SK-N-SH treated with all-trans-retinoic acid at 6 μM for 48 hours (cell line): ENCODE measurements around the gene PPME1.

Experiments used
- ATAC-seq: fragments of 200-7000 bp; cut with Tn5 transposase; 3 replicates; pipeline ENCODE4 v1.9.1; 2020; ENCODE audit warnings: mild to moderate bottlenecking, moderate library complexity
- CSDC2 ChIP-seq: fragments of 250-450 bp; sonication (Bioruptor Pico); IDR thresholded peaks from 2 replicates; pipeline ENCODE4 v1.5.0; 2020; ENCODE audit warnings: mild to moderate bottlenecking, moderate library complexity
- ESRRG ChIP-seq: fragments of 250-450 bp; sonication (Bioruptor Pico); IDR thresholded peaks from 2 replicates; pipeline ENCODE4 v1.6.1; 2021; ENCODE audit warnings: mild to moderate bottlenecking
- GLIS3 ChIP-seq: fragments of 250-450 bp; sonication (Bioruptor Pico); IDR thresholded peaks from 2 replicates; pipeline ENCODE4 v1.5.0; 2020; ENCODE audit warnings: mild to moderate bottlenecking, moderate library complexity
- ISL1 ChIP-seq: fragments of 250-450 bp; sonication (Bioruptor Pico); IDR thresholded peaks from 2 replicates; pipeline ENCODE4 v2.1.2; 2022; ENCODE audit warnings: mild to moderate bottlenecking, moderate library complexity
- PPARA ChIP-seq: fragments of 250-450 bp; sonication (Bioruptor Pico); IDR thresholded peaks from 2 replicates; pipeline ENCODE4 v1.5.0; 2020; ENCODE audit warnings: mild to moderate bottlenecking, borderline replicate concordance
- RARB ChIP-seq: fragments of 250-450 bp; sonication (Bioruptor Pico); IDR thresholded peaks from 2 replicates; pipeline ENCODE4 v1.8.0; 2021; ENCODE audit warnings: mild to moderate bottlenecking, moderate library complexity
- TCF4 ChIP-seq: fragments of 250-450 bp; sonication (Bioruptor Pico); IDR thresholded peaks from 2 replicates; pipeline ENCODE4 v1.8.0; 2021; ENCODE audit warnings: mild to moderate bottlenecking, moderate library complexity, borderline replicate concordance
- TOX ChIP-seq: fragments of 250-450 bp; sonication (Bioruptor Pico); IDR thresholded peaks from 2 replicates; pipeline ENCODE4 v1.8.0; 2021; ENCODE audit warnings: mild to moderate bottlenecking, moderate library complexity, borderline replicate concordance
- ZC3H10 ChIP-seq: fragments of 250-450 bp; sonication (Bioruptor Pico); IDR thresholded peaks from 2 replicates; pipeline ENCODE4 v1.5.1; 2021; ENCODE audit warnings: mild to moderate bottlenecking, moderate library complexity
- ZFP3 ChIP-seq: fragments of 250-450 bp; sonication (Bioruptor Pico); IDR thresholded peaks from 2 replicates; pipeline ENCODE4 v1.5.0; 2020; ENCODE audit warnings: mild to moderate bottlenecking, moderate library complexity
- ZFP30 ChIP-seq: fragments of 450-650 bp; formaldehyde crosslinking; IDR thresholded peaks from 2 replicates; pipeline ENCODE4 v1.5.0; 2022; ENCODE audit warnings: mild to moderate bottlenecking, moderate library complexity
- ZNF565 ChIP-seq: fragments of 450-650 bp; formaldehyde crosslinking; conservative IDR thresholded peaks from 2 replicates; pipeline ENCODE4 v1.5.0; 2020; ENCODE audit warnings: low read depth, mild to moderate bottlenecking, moderate library complexity
- ZNF8 ChIP-seq: fragments of 450-650 bp; formaldehyde crosslinking; IDR thresholded peaks from 2 replicates; pipeline ENCODE4 v1.5.0; 2020; ENCODE audit warnings: mild to moderate bottlenecking, moderate library complexity
- TF ChIP-seq, protein P1 (sequence below): fragments of 250-450 bp; sonication (Bioruptor Pico); IDR thresholded peaks from 2 replicates; pipeline ENCODE4 v1.8.0; 2021; ENCODE audit warnings: low read depth, mild to moderate bottlenecking, moderate library complexity, borderline replicate concordance
- TF ChIP-seq, protein P2 (sequence below): fragments of 250-450 bp; sonication (Bioruptor Pico); IDR thresholded peaks from 2 replicates; pipeline ENCODE4 v1.5.0; 2020; ENCODE audit warnings: mild to moderate bottlenecking, moderate library complexity
- TF ChIP-seq, protein P3 (sequence below): fragments of 250-450 bp; sonication (Bioruptor Pico); IDR thresholded peaks from 2 replicates; pipeline ENCODE4 v1.5.1; 2021; ENCODE audit warnings: mild to moderate bottlenecking, moderate library complexity
- TF ChIP-seq, protein P4 (sequence below): fragments of 250-450 bp; sonication (Bioruptor Pico); IDR thresholded peaks from 2 replicates; pipeline ENCODE4 v1.5.1; 2020; ENCODE audit warnings: low read depth, mild to moderate bottlenecking, moderate library complexity
- TF ChIP-seq, protein P5 (sequence below): fragments of 250-450 bp; sonication (Bioruptor Pico); IDR thresholded peaks from 2 replicates; pipeline ENCODE4 v1.8.0; 2020; ENCODE audit warnings: mild to moderate bottlenecking, moderate library complexity, borderline replicate concordance

The PPME1 gene

DNA sequence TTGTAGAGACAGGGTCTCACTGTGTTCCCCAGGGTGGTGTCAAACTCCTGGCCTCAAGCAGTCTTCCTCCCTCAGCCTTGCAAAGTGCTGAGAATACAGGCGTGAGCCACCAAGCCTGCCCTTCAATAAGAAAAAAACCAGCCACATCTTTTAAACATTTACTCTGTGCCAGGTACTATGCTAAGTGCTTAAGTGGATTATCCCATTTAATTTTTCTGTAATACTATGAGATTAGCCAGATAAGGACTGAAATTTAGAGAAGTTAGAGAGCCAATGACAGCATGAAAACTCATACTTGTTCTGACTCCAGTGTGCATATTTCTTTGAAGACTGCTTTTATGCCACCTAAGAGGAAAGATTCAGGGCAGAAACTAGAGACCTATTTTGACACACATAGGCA, 35.7 kb downstream of the PPME1 start (continued):
- TF ChIP-seq TOX (CRISPR knock-in tag), result no peak

DNA sequence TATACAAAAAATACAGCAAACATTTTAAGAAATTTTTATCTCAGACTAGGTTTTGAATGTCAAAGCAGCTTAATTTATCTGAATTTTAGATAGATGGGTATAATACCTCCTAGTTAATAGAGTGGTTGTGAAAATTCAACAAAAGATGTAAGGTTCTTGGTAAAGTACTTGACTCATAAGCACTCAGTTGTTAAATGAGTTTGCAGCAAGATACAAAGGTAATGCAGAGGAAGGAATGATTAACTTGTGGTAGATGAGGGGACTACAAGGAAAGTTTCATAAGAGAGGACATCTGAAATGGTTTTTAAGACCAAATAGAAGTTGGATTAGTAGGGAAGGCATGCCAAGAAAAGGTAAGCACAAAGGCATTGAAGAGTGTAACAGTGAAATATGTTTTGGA, 37.4 kb downstream of the PPME1 start:
- TF ChIP-seq, protein P1, sequence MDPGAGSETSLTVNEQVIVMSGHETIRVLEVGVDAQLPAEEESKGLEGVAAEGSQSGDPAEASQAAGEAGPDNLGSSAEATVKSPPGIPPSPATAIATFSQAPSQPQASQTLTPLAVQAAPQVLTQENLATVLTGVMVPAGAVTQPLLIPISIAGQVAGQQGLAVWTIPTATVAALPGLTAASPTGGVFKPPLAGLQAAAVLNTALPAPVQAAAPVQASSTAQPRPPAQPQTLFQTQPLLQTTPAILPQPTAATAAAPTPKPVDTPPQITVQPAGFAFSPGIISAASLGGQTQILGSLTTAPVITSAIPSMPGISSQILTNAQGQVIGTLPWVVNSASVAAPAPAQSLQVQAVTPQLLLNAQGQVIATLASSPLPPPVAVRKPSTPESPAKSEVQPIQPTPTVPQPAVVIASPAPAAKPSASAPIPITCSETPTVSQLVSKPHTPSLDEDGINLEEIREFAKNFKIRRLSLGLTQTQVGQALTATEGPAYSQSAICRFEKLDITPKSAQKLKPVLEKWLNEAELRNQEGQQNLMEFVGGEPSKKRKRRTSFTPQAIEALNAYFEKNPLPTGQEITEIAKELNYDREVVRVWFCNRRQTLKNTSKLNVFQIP (CRISPR knock-in tag), result no peak
- TF ChIP-seq GLIS3 (CRISPR knock-in tag) (no peak), PPARA (CRISPR knock-in tag) (no peak), CSDC2 (CRISPR knock-in tag) (no peak), TOX (CRISPR knock-in tag) (no peak), ZFP30 (CRISPR knock-in tag) (no peak), ZFP3 (CRISPR knock-in tag) (no peak), ZC3H10 (CRISPR knock-in tag) (no peak), ZNF8 (CRISPR knock-in tag) (no peak), TCF4 (CRISPR knock-in tag) (no peak)
- TF ChIP-seq, protein P2, sequence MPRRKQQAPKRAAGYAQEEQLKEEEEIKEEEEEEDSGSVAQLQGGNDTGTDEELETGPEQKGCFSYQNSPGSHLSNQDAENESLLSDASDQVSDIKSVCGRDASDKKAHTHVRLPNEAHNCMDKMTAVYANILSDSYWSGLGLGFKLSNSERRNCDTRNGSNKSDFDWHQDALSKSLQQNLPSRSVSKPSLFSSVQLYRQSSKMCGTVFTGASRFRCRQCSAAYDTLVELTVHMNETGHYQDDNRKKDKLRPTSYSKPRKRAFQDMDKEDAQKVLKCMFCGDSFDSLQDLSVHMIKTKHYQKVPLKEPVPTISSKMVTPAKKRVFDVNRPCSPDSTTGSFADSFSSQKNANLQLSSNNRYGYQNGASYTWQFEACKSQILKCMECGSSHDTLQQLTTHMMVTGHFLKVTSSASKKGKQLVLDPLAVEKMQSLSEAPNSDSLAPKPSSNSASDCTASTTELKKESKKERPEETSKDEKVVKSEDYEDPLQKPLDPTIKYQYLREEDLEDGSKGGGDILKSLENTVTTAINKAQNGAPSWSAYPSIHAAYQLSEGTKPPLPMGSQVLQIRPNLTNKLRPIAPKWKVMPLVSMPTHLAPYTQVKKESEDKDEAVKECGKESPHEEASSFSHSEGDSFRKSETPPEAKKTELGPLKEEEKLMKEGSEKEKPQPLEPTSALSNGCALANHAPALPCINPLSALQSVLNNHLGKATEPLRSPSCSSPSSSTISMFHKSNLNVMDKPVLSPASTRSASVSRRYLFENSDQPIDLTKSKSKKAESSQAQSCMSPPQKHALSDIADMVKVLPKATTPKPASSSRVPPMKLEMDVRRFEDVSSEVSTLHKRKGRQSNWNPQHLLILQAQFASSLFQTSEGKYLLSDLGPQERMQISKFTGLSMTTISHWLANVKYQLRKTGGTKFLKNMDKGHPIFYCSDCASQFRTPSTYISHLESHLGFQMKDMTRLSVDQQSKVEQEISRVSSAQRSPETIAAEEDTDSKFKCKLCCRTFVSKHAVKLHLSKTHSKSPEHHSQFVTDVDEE (CRISPR knock-in tag), result no peak
- ATAC-seq, result no peak

DNA sequence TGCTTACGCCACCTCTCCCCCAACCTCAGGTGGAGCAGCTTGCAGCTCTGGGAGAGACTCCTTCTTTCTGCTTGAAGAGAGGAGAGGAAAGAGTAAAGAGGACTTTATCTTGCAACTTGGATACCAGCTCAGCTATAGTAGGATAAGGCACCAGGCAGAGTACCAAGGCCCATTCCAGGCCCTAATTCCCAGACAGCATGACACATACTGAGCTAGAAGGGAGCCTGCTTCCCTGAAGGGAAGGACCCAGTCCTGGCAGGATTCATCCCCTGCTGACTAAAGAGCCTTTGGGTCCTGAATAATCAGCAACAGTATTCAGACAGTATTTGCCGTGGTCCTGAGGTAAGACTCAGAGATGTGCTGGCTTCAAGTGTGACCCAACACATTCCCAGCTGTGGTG, 41.4 kb downstream of the PPME1 start:
- ATAC-seq, result no peak
- TF ChIP-seq PPARA (CRISPR knock-in tag), result no peak

DNA sequence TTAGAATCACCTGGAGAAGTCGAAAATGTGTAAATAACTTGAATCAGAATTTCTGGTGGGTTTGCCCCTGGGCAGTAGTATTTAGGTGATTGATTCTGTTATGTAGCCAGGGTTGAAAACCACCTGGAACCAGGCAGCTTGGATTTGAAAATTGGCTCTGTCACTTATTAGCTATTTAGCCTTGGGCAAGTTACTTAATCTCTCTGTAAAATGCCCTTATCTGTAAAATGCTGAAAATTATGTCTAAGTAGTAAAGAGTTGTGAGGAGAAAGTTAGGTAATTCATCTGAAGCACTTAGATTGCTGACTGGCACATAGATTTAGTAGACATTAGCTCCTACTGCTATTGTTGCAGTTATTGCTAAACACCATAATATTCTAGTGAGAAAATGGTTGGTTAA, 49.3 kb downstream of the PPME1 start:
- TF ChIP-seq ZNF8 (CRISPR knock-in tag) (peak; percentile 59; the same call in 1 of the 2 replicates), ZNF565 (no peak), PPARA (CRISPR knock-in tag) (no peak), ZFP30 (CRISPR knock-in tag) (0 out of 2 replicates have a peak, but pooled peaks have one; percentile 39), ESRRG (CRISPR knock-in tag) (peak; percentile 92), ISL1 (peak; percentile 99), ZC3H10 (CRISPR knock-in tag) (no peak), TCF4 (CRISPR knock-in tag) (peak; percentile 85), RARB (no peak), GLIS3 (CRISPR knock-in tag) (peak; percentile 87; the same call in 1 of the 2 replicates), ZFP3 (CRISPR knock-in tag) (0 out of 2 replicates have a peak, but pooled peaks have one; percentile 15)
- TF ChIP-seq, protein P3, sequence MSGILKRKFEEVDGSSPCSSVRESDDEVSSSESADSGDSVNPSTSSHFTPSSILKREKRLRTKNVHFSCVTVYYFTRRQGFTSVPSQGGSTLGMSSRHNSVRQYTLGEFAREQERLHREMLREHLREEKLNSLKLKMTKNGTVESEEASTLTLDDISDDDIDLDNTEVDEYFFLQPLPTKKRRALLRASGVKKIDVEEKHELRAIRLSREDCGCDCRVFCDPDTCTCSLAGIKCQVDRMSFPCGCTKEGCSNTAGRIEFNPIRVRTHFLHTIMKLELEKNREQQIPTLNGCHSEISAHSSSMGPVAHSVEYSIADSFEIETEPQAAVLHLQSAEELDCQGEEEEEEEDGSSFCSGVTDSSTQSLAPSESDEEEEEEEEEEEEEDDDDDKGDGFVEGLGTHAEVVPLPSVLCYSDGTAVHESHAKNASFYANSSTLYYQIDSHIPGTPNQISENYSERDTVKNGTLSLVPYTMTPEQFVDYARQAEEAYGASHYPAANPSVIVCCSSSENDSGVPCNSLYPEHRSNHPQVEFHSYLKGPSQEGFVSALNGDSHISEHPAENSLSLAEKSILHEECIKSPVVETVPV (CRISPR knock-in tag), result peak; percentile 92
- TF ChIP-seq, protein P4, sequence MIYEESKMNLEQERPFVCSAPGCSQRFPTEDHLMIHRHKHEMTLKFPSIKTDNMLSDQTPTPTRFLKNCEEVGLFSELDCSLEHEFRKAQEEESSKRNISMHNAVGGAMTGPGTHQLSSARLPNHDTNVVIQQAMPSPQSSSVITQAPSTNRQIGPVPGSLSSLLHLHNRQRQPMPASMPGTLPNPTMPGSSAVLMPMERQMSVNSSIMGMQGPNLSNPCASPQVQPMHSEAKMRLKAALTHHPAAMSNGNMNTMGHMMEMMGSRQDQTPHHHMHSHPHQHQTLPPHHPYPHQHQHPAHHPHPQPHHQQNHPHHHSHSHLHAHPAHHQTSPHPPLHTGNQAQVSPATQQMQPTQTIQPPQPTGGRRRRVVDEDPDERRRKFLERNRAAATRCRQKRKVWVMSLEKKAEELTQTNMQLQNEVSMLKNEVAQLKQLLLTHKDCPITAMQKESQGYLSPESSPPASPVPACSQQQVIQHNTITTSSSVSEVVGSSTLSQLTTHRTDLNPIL (CRISPR knock-in tag), result peak; percentile 70; the same call in 1 of the 2 replicates
- TF ChIP-seq, protein P2 (CRISPR knock-in tag), result peak; percentile 88
- TF ChIP-seq, protein P5, sequence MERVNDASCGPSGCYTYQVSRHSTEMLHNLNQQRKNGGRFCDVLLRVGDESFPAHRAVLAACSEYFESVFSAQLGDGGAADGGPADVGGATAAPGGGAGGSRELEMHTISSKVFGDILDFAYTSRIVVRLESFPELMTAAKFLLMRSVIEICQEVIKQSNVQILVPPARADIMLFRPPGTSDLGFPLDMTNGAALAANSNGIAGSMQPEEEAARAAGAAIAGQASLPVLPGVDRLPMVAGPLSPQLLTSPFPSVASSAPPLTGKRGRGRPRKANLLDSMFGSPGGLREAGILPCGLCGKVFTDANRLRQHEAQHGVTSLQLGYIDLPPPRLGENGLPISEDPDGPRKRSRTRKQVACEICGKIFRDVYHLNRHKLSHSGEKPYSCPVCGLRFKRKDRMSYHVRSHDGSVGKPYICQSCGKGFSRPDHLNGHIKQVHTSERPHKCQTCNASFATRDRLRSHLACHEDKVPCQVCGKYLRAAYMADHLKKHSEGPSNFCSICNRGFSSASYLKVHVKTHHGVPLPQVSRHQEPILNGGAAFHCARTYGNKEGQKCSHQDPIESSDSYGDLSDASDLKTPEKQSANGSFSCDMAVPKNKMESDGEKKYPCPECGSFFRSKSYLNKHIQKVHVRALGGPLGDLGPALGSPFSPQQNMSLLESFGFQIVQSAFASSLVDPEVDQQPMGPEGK (CRISPR knock-in tag), result peak; percentile 47; the same call in 1 of the 2 replicates
- peak; percentile 32; the same call in 1 of the 3 replicates for ATAC-seq
